Measurements from ENCODE around the gene ZNF792. TPM values are rescaled to one million over a fixed set of nuclear protein-coding genes. Genes with fewer than 3 reads are reported as not detected.
"Not testable (repeated sequence)": the region's sequence is repeated elsewhere in the genome, so short reads cannot be mapped to it uniquely, and the experiment has no call there.

The ZNF792 gene
- 1 to 10 TPM; 6.4 to 6.9 TPM for total RNA-seq

DNA sequence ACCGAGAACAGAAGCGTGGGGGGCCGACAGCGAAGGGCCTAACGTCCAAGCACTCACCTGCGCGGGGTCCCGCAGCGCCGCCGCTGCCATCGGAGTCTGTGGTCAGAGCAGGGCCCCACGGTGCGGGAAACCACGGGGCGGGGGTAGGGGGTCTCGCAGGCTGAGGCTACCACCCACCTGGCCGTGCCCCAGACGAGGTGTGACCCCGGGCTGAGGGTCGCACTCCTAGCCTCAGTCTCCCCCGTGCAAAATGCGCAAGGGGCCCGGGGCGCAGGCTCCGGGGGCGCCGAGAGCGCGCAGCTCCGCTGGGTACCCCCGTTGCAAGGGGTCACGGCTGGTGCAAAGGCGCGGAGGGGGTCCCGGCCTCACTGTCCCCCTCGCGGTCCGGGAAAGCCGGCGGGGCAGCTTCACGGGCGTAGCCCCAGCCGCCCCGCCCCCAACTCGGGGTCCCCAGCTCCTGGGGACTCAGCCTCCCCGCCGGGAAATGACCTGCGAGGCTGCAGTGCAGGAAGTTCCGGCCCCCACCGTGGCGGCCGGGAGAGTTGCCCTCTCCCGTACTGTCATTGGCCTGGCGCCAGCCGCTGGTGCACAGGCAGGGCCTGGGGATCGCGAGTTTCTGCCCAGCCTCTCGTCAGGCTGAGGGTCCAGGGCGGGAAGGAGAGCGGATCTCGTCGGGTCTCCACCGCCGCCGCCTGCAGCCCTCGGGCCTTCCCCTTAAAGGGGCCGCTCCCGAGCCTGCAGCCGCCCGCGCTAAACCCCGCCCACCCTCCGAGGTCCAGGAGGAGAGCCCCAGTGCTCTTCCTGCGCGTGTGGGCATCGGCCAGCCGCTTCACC is at the start of gene ZNF792:
Gene ZNF792 (minus strand): TSS at position 657 of the 834 bp plus-strand sequence. CDS start 567 bp downstream, at position 90.
- peak within 1 kb of the TSS; percentile 94 for H3K4me3 Mint-ChIP-seq
- H3K27me3 Mint-ChIP-seq = no peaks in the 10 kb centered on the region
- H3K36me3 Mint-ChIP-seq = peaks cover 52% of the 10 kb centered on the region
- intact Hi-C loops (cut with micrococcal nuclease) = loop anchor here (5.0 kb wide), 1 partner anchor 36 kb away; the partner anchor contains the start of gene ZNF30
- CTCF ChIA-PET = interaction anchor here (1.1 to 1.8 kb wide), 4 partner anchors 9 to 80 kb away, joined by 3 to 7 read pairs (median 4); no protein-coding TSS in a partner anchor
- H3K27ac Mint-ChIP-seq = peak within 1 kb of the TSS; percentile 58
- POLR2A ChIA-PET = no interaction called here
- peaks cover 26% of the 10 kb centered on the region for H3K4me1 Mint-ChIP-seq (ENCODE audit: low read depth)
- peak; percentile 67 for DNase-seq
- H3K9me3 Mint-ChIP-seq = peaks cover 71% of the 10 kb centered on the region

DNA sequence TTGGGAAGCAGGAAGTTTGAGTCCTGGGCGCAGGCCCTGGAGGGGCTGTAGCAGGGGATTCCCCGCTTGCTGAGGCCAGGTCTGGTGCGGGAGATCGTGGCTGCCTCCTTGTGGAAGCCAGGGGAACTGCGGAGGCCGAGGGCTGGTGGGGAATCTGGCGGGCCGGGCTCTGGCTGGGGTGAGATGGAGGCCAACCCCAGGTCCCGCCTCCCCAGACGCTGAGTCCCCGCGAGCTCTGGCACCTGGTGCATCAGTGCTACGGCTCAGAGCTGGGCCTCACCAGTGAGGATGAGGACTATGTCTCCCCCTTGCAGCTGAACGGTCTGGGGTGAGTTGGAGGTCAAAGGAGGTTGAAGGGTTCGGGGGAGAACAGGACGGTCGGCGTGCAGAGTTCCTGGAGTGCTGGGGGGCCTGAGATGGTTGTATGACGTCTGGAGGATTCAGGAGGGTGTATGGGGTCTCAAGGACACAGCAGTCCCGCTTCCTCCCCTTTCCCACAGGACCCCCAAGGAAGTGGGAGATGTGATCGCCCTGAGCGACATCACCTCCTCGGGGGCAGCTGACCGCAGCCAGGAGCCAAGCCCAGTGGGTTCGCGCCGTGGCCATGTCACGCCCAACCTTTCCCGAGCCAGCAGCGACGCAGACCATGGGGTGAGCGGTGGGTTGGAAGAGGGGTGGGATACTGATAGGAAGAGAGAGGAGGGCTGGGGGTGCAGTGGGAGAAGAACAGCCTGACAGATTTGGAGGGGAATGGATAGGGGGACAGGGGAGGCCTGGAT is 49.2 kb upstream of the ZNF792 start:
- no peaks in the 10 kb centered on the region for H3K27me3 Mint-ChIP-seq
- H3K36me3 Mint-ChIP-seq = peaks cover 70% of the 10 kb centered on the region
- peak overlapping the region; percentile 43 for H3K4me3 Mint-ChIP-seq
- ChIA-PET CTCF (interaction anchor here (0.6 to 10.9 kb wide), 16 partner anchors 8 to 122 kb away, joined by 3 to 175 read pairs (median 4); partner anchors contain the start of genes GRAMD1A and ZNF792), POLR2A (interaction anchor here (0.7 to 7.5 kb wide), 5 partner anchors 8 to 40 kb away, joined by 3 to 51 read pairs (median 7); partner anchors contain the start of gene GRAMD1A)
- peak; percentile 88 for DNase-seq
- intact Hi-C loops (cut with micrococcal nuclease) = loop anchor here (1.0 kb wide), 1 partner anchor 40 kb away; no protein-coding TSS in a partner anchor
- H3K4me1 Mint-ChIP-seq (ENCODE audit: low read depth) = peaks cover 59% of the 10 kb centered on the region
- no peaks in the 10 kb centered on the region for H3K9me3 Mint-ChIP-seq
- peak overlapping the region; percentile 87 for H3K27ac Mint-ChIP-seq

GRCh38 chr19:35011737-35012682 is 48.0 kb upstream of the ZNF792 start:
- ChIA-PET CTCF (interaction anchor here (0.6 to 10.9 kb wide), 13 partner anchors 10 to 644 kb away, joined by 3 to 175 read pairs (median 4); partner anchors contain the start of genes GRAMD1A, ZNF30 and ZNF792), POLR2A (interaction anchor here (0.7 to 7.5 kb wide), 5 partner anchors 9 to 23 kb away, joined by 3 to 51 read pairs (median 4); partner anchors contain the start of gene GRAMD1A)
- Mint-ChIP-seq H3K9me3 (no peaks in the 10 kb centered on the region), H3K36me3 (peaks cover 62% of the 10 kb centered on the region), H3K27me3 (no peaks in the 10 kb centered on the region), H3K4me1 (ENCODE audit: low read depth) (peaks cover 62% of the 10 kb centered on the region), H3K4me3 (no peak overlapping the region), H3K27ac (peak overlapping the region; percentile 87)
- no peak for DNase-seq
- intact Hi-C loops (cut with micrococcal nuclease) = no loop called here

DNA sequence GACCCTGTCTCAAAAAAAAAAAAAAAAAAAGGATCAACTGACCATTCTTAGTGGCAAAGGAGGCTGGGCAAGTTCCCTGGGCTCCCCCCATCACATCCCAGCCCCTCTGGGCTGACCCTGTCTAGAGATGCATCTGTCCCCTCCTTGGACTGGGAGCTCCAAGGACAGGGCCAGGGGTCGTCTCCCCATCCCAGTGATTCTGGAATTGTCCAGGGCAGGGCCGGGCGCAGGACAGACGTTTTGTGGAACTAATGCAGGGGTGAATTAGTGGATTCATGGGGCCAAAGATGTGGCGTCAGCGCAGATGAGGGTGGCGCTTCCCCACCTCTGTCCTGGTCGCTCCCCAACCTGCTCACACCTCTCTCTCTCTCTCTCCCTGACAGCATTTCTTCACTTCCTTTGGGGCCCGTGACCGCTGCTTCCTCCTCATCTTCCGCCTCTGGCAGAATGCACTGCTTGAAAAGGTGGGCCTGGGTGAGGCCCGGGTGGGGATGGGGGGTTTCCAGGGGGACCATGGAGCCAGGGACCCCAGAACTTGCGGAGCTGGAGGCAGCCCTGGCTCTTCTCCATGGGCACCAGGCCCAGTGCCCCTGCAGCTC is 47.2 kb upstream of the ZNF792 start:
- Mint-ChIP-seq H3K36me3 (peaks cover 67% of the 10 kb centered on the region), H3K27ac (peak overlapping the region; percentile 87), H3K27me3 (no peaks in the 10 kb centered on the region), H3K9me3 (no peaks in the 10 kb centered on the region), H3K4me3 (no peak overlapping the region), H3K4me1 (ENCODE audit: low read depth) (peaks cover 69% of the 10 kb centered on the region)
- POLR2A ChIA-PET = interaction anchor here (0.9 to 7.5 kb wide), 2 partner anchors 10 to 16 kb away, joined by 3 to 51 read pairs; partner anchors contain the start of gene GRAMD1A
- DNase-seq = no peak
- intact Hi-C loops (cut with micrococcal nuclease) = no loop called here
- CTCF ChIA-PET = interaction anchor here (0.6 to 10.9 kb wide), 5 partner anchors 10 to 644 kb away, joined by 3 to 175 read pairs (median 5); partner anchors contain the start of genes GRAMD1A and ZNF30

DNA sequence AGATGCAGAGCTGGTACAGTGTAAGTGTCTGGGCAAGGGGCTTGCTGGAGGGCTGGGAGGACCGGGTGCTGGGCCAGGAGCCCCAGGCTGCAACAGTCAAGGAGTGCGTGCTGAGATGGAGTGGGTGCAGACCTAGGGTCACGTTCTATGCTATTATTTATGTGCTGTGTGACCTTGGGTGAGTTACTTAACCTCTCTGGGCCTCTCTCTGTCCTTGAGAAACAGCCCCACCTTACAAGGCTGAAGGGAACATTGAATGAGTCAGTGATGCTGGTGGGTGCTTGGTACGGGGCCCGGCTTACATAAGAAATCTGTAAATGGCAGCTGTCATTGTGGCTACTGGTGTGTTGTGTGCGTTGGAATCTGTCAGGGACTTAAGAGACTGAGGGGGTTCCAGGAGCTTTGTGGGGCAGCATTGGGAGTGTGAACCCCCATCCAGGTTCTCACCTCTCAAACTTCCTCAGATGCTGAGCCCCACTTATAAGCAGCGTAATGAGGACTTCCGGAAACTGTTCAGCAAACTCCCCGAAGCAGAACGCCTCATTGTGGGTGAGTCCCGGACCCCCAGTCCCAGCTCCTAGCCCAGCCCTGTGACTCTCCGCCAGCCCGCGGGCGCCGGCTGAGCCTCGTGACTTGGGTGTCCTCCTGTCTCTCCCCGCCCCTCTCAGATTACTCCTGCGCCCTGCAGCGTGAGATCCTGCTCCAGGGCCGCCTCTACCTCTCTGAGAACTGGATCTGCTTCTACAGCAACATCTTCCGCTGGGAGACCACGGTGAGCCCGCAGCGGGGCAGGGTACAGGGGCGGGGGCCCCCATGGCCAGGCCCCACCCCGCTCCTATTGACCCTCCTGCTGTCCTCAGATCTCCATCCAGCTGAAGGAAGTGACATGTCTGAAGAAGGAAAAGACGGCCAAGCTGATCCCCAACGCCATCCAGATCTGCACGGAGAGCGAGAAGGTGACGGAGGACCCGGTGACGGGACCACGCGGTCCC is 45.7 kb upstream of the ZNF792 start:
- CTCF ChIA-PET = interaction anchor here (1.4 to 10.9 kb wide), 2 partner anchors 38 to 57 kb away, joined by 3 to 175 read pairs; no protein-coding TSS in a partner anchor
- no peaks in the 10 kb centered on the region for H3K27me3 Mint-ChIP-seq
- no peak for DNase-seq
- peaks cover 60% of the 10 kb centered on the region for H3K36me3 Mint-ChIP-seq
- intact Hi-C loops (cut with micrococcal nuclease) = no loop called here
- H3K27ac Mint-ChIP-seq = peak overlapping the region; percentile 87
- H3K9me3 Mint-ChIP-seq = no peaks in the 10 kb centered on the region
- H3K4me1 Mint-ChIP-seq (ENCODE audit: low read depth) = peaks cover 70% of the 10 kb centered on the region
- H3K4me3 Mint-ChIP-seq = no peak overlapping the region
- POLR2A ChIA-PET = interaction anchor here (0.5 to 7.5 kb wide), 2 partner anchors 9 to 56 kb away, joined by 3 to 51 read pairs; partner anchors contain the start of gene GRAMD1A

DNA sequence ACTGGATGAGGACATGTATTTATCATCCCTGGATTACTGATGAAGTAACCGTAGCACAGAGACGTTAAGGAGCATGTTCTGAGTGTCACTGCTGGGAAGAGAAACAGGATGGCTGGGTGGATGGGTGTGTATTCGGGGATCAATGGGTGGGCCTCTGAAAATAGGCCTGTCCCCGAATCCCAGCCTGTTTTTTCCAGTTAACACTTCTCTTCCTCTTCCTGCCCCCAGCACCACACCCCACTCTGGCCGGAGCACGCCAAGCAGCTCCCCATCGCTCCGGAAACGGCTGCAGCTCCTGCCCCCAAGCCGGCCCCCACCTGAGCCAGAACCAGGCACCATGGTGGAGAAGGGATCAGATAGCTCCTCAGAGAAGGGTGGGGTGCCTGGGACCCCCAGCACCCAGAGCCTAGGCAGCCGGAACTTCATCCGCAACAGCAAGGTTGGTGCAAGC is 44.9 kb upstream of the ZNF792 start:
- Mint-ChIP-seq H3K4me3 (no peak overlapping the region), H3K27me3 (no peaks in the 10 kb centered on the region), H3K9me3 (no peaks in the 10 kb centered on the region), H3K4me1 (ENCODE audit: low read depth) (peaks cover 69% of the 10 kb centered on the region), H3K36me3 (peaks cover 60% of the 10 kb centered on the region), H3K27ac (no peak overlapping the region)
- intact Hi-C loops (cut with micrococcal nuclease) = no loop called here
- no peak for DNase-seq
- ChIA-PET POLR2A (interaction anchor here (1.3 to 7.5 kb wide), 2 partner anchors 8 to 17 kb away, joined by 3 to 51 read pairs; partner anchors contain the start of gene GRAMD1A), CTCF (interaction anchor here (1.4 to 10.9 kb wide), 2 partner anchors 37 to 58 kb away, joined by 3 to 175 read pairs; no protein-coding TSS in a partner anchor)

GRCh38 chr19:35007427-35007826 is 43.4 kb upstream of the ZNF792 start:
- intact Hi-C loops (cut with micrococcal nuclease); H3K4me3 Mint-ChIP-seq; H3K27me3 Mint-ChIP-seq; DNase-seq; H3K9me3 Mint-ChIP-seq; H3K27ac Mint-ChIP-seq: not testable (repeated sequence)
- Mint-ChIP-seq H3K36me3 (peaks cover 60% of the 10 kb centered on the region), H3K4me1 (ENCODE audit: low read depth) (peaks cover 69% of the 10 kb centered on the region)
- ChIA-PET POLR2A (interaction anchor here (1.4 kb wide), 1 partner anchor 12 kb away, joined by 3 read pairs; no protein-coding TSS in a partner anchor), CTCF (interaction anchor here (0.8 to 10.9 kb wide), 4 partner anchors 17 to 37 kb away, joined by 3 to 175 read pairs (median 4); no protein-coding TSS in a partner anchor)

DNA sequence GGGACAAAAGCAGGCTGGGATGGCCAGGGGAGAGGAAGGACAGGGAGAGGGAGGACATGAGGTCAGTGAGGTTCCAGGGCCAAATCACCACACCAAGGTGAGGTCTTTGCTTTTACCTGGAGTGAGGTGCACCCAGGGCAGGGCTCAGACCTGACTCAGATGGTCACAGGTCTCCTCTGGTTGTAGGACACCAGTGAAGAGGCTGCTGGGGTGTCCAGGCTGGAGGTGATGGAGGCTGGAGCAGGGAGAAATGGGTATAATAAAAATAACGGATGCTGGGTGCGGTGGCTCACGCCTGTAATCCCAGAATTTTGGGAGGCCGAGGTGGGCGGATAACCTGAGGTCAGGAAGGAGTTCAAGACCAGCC is 43.0 kb upstream of the ZNF792 start:
- Mint-ChIP-seq H3K4me1 (ENCODE audit: low read depth) (peaks cover 68% of the 10 kb centered on the region), H3K27me3 (no peaks in the 10 kb centered on the region), H3K36me3 (peaks cover 60% of the 10 kb centered on the region), H3K4me3 (no peak overlapping the region), H3K9me3 (no peaks in the 10 kb centered on the region), H3K27ac (peak overlapping the region; percentile 12)
- ChIA-PET CTCF (interaction anchor here (1.1 to 10.9 kb wide), 3 partner anchors 16 to 35 kb away, joined by 3 to 175 read pairs (median 4); no protein-coding TSS in a partner anchor), POLR2A (no interaction called here)
- intact Hi-C loops (cut with micrococcal nuclease) = no loop called here
- DNase-seq = no peak

GRCh38 chr19:35006342-35006998 is 42.4 kb upstream of the ZNF792 start:
- H3K27ac Mint-ChIP-seq = peak overlapping the region; percentile 12

More at GRCh38 chr19:35006342-35006998, 42.4 kb upstream of the ZNF792 start:
- no peak overlapping the region for H3K4me3 Mint-ChIP-seq
- ChIA-PET POLR2A (interaction anchor here (0.6 kb wide), 1 partner anchor 262 kb away, joined by 3 read pairs; the partner anchor contains the start of gene USF2), CTCF (interaction anchor here (0.7 to 10.9 kb wide), 4 partner anchors 18 to 136 kb away, joined by 3 to 175 read pairs (median 3); no protein-coding TSS in a partner anchor)
- peaks cover 63% of the 10 kb centered on the region for H3K36me3 Mint-ChIP-seq
- H3K27me3 Mint-ChIP-seq = no peaks in the 10 kb centered on the region
- H3K4me1 Mint-ChIP-seq (ENCODE audit: low read depth) = peaks cover 65% of the 10 kb centered on the region
- intact Hi-C loops (cut with micrococcal nuclease) = no loop called here
- H3K9me3 Mint-ChIP-seq = no peaks in the 10 kb centered on the region
- no peak for DNase-seq

All from activated CD4-positive, alpha-beta memory T cell treated with anti-CD3 and anti-CD28 coated beads for 36 hours (primary cell).